GM19324 (cell line): Measurements from ENCODE around the gene DAPP1.
A peak's percentile ranks its signal among the peaks of the same experiment; 100 is the strongest.
"Not testable (repeated sequence)": the region's sequence is repeated elsewhere in the genome, so short reads cannot be mapped to it uniquely, and the experiment has no call there.

Source experiments
- ATAC-seq: cut with Tn5 transposase; IDR thresholded peaks from one replicate; pipeline ENCODE4 v1.9.1; 2021; ENCODE audit warnings: mild to moderate bottlenecking, moderate library complexity; ENCODE audit not compliant: unreplicated experiment, low FRiP score

DAPP1 gene

DNA sequence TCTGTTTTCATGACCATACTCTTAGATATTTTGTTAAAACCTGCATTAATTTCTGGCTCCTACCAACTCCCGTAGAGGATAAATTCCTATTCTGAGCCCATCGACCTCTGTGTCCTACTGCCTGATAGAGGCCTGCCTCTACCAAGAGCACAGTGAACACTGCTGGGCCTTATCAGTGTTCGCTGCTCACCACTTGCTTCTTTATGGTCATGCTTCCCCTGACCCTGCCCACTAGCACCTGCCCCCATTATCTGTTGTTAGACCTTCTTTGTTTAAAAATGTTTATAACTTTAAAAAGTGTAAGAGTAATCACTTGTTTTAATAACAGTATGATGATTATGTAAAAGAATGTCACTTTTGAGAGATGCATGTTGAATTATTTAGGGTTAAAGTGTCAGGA is 6.1 kb downstream of the DAPP1 start:
- no peak for ATAC-seq

DNA sequence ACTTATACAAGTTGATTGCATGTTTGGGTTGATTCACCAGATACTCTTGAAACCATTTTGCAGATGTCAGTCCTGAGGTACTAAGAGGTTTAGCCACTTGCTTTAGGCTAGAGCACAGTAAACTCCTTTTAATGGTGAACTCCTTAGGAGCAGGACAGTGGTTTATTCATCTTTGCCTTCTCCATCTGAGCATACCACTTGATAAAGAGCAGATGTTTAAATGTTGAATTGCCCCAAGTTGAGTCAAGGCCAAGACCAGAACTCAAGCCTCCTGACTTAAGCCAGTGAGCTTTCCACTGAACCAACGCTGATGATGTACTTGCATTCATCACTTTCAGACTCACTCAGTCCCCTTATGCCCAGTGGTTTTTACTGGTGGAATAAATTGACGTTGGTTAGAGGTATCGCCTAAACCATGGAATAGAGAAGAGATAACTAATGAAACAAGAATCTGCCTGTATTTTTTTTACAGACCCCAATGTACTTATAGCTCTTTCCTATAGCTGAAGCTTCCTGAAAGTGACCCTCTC is 7.5 kb downstream of the DAPP1 start:
- no peak for ATAC-seq

DNA sequence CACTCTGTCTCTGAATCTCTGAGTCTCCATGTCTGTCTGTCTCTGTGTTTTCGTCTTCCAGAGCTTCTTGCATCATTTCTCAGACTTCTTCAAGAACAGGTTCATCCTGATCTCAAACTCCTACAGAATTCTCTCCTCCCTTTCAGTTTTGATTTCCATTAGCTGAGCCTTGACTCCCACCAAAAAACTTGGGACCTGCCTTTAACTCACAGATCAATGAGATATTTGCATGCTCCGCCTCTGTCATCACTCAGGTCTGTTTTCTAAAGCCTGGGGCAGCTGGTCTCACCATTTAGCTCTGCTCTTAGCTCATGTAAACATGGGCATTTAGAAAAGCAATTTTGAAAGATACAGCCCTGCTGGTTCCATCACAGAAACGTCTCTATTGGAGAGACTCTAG is 8.6 kb downstream of the DAPP1 start:
- no peak for ATAC-seq

DNA sequence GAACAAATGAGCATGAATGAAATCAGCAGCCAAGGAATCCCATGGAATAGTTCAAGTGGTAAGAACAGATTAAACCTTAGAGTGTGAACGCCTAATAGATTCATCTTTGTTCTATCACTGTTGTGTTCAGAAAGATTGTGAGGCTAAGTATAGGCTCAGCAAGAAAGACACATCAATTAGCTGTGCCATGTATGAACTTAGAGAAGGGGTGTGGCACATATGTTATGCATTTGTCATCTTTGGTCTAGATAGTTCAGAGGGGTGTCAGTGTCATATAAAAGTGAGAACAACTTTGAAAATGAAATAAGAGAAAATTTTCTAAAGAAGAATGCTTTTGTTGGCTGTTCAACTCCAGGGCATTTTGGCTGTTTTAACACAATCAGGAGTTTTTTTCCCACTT is 9.4 kb downstream of the DAPP1 start:
- ATAC-seq, result no peak

DNA sequence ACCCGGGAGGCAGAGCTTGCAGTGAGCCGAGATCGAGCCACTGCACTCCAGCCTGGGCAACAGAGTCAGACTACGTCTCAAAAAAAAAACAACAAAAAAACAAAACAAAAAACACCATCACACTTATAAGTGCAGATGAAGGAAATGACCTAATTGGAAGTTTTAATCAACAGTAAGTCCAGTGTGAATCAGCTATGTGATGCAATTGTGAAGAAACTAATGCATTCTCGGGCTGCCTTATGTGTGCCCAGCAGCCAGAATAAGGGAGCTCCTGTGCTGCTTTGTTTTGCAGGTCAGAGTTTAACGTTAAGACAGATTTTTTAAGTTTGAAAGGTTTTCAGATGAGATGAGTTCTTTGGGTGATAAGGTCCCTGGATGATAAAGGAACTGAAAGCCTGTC is 10.8 kb downstream of the DAPP1 start:
- ATAC-seq, result no peak

DNA sequence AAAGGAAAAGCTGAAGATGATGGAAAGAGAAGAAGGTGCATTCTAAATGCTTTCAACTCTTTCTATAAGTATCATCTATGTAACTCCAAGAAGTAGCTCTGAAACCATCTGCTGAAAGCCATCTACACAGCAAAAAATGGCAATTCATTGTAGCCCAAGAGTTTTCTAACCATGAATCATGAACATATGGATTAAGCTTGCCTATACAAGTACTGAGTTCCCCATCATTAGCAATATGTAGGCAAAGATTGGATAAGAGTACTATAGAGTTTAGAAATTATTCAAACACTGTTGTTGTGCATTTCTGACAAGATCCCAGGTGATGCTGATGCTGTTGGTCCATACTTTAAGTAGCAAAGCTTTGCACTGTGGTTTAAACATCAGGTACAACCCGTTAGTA is 11.2 kb downstream of the DAPP1 start:
- ATAC-seq, result no peak

DNA sequence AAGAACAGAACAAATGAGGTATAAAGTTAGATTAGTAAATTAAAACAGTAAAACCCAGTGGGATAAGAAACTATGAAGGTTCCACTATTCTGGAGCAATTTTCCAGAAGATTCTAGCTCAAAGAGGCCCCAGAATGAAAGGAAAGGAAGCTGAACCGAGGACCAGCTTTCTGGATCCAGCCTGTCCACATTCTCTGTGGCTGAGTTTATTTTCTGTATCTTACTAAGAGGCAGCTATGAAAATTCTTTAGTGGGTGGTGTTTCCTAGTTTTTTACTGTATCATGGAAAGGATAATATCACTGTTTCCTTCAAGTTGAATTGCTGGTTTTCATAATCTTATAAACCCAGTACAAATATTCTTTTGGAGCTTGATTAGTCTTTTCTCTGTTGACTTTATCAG is 11.8 kb downstream of the DAPP1 start:
- ATAC-seq, result no peak

DNA sequence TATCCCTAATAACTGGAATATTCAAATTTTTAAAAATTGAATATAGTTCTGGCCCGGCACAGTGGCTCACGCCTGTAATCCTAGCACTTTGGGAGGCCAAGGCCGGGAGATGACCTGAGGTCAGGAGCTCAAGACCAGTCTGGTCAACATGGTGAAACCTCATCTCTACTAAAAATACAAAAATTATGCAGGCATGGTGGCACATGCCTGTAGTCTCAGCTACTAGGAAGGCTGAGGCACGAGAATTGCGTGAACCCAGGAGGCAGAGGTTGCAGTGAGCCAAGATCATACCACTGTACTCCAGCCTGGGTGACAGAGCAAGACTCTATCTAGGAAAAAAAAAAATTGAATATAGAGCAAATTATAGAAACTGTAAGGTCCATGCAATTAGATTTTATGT is 13.4 kb downstream of the DAPP1 start:
- not testable (repeated sequence) for ATAC-seq

DNA sequence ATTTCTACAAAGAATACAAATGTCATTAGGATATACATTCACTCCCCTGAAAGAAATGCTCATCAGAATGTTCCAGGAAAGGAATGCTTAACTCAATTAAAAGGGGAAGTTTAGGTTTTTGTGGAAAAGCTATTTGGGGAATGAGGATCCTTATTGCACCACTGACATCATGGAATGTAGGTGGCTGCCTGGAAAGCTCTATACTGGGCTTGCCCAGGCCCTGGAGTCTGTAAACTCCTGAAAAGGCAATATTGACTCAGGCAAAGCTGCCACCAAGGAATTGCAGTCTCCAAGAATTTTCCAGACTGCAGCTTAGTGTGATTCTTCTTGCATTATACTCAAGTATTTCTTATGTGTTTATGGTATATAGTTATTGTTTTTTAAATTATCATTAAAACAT is 15.7 kb downstream of the DAPP1 start:
- ATAC-seq, result no peak

DNA sequence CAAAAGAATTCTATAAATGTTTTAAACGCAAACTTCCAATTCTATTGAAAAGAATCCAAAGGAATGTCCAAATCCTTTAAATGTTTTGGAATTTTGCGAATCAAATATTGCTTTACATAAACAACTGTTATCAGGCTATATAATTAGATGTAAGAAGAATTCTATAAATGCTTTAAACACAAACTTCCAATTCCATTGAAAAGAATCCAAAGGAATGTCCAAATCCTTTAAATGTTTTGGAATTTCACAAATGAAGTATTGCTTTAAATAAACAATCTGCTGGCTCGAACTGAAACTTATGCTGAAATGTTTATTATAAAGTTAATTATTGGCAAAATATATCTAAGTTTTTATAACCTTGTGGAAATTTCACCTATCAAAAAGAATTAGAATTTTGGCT is 16.1 kb downstream of the DAPP1 start:
- ATAC-seq, result no peak

DNA sequence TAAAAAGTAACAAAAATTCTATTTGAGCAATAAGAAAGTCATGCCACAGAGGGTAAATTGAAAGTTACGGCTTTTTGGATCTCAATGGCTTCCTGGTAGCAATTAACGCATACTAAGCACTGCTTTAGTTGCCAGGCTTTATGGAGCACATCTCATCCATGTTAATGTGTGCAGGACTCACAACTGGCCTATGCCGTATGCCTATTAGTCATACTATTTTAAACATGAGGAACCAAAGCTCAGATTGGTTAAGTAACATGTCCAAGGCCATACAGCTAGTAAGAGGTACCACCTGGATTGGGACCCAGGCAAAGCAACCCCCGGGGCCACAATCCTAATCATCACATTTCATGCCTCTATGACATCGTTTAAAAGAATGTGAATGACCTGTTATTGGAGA is 17.1 kb downstream of the DAPP1 start:
- ATAC-seq, result no peak

DNA sequence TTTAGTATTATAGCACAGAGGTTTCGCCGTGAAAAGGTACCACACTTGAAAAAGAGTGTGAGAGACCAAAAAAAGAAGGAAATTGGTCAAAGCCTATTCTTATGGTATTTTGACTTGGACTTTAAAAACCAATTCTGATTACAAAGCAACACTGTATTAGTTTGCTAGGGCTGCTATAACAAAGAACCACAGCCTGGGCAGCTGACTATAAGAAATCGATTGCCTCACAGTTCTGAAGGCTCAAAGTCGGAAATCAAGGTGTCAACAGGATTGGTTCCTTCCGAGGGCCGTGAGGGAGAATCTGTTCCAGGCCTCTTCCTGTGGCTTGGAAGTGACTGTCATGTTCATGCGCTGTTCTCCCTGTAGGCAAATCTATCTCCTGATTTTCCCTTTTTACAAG is 17.9 kb downstream of the DAPP1 start:
- no peak for ATAC-seq

DNA sequence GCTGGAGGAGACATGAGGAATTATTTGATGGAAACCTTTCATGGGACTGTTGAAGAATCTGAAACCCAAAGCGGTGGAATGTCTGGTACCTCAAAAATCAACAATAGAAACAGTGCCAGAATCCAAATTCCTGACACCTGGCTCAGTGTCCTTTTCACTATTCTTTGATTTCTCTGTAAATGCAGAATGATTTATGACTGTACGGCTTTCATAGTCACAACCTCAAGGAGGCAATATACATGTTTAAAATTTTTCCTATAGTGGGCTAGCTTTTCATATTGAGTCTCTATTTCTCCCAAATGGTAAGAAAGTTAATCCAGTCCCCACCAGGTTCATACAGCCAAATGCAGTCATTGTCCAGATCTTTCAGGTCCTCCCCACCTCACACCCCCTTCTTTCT is 19.3 kb downstream of the DAPP1 start:
- no peak for ATAC-seq

DNA sequence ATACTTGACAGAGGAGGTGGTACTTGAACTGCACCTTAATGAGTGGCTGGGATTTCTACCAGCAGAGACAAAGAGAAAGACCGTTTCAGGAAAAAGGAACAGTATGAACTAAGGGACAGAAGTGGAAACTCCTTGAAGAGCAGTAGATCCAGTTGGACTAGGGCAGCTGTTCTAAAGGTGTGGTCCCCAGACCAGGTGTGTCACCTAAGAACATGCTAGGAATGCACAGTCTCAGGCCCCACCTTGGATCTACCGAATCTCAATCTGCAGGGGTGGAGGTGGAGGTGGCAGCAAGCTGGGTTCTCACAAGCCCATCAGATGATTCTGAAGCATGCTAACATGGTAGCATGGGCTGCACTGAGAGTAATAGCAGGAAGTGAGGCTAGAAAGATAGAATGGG is 22.3 kb downstream of the DAPP1 start:
- no peak for ATAC-seq

DNA sequence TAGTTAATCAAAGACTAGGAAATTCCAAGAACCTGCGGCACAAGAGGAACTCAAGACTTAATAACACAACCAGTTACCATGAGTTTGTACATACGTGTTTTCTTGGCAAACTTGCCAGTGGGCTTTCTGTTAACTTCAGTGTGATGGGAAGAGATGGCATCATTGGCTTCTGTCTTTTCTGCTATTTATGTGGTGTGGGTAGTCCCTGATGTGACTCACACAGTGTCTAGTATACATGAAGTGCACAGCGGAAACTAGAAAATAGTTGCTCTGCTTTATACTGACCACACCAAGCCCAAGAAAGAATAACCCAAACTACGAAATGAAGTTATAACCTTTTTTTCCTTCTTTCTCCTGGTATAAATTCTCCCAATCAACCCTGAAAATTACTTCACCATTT is 24.5 kb downstream of the DAPP1 start:
- no peak for ATAC-seq

DNA sequence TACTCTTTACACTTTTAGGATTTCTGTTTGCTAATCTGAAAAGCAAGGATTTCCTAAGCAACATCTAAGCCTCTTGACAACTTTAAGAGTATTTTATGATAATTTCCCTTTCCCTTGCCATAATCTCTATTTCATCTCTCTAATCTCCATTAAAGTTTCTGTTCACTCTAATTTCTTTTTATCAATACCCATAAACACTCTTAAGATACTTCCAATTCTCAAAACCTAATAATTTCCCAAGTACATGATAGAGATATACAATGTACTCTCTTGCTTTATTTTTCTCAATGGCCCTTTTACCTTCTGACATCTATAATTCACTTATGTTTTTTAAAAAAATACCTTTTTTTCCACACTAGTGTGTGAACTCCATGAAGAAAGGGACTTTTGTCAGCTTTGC is 26.8 kb downstream of the DAPP1 start:
- no peak for ATAC-seq

DNA sequence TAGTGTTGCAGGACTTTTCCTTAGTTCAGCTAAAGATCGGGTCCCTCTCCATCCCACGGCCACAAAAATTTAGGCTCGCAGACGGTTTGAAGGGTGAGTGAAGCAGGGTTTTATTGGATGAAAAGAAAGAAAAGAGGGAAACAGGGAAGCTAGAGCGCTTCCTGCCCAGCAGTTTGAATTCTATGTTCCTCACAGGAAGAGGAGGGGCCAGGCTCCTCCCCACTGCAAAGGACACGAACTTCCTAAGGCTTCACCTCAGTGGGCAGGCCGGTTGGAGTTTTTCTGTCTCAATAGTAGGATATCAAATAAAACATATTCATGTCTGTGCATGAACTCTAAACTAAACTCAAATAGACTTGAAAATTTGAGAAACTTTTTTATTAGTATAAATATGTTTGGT is 27.4 kb downstream of the DAPP1 start:
- no peak for ATAC-seq

DNA sequence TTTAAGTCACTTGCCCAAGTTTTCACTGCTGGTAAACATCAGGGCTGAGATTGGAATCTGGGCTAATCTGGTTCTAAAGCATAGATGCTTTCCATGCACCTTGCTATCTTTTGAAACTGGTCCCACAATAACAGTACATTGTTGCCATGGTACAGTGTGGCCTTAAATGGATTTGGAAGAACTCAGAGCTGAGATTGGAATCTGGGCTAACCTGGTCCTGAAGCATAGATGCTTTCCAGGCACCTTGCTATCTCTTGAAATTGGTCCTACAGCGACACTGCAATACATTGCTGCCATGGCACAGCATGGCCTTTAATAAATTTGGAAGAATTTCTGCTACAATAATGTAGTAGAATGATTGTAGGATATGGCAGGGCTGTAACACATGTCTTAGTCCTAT is 28.6 kb downstream of the DAPP1 start:
- no peak for ATAC-seq

DNA sequence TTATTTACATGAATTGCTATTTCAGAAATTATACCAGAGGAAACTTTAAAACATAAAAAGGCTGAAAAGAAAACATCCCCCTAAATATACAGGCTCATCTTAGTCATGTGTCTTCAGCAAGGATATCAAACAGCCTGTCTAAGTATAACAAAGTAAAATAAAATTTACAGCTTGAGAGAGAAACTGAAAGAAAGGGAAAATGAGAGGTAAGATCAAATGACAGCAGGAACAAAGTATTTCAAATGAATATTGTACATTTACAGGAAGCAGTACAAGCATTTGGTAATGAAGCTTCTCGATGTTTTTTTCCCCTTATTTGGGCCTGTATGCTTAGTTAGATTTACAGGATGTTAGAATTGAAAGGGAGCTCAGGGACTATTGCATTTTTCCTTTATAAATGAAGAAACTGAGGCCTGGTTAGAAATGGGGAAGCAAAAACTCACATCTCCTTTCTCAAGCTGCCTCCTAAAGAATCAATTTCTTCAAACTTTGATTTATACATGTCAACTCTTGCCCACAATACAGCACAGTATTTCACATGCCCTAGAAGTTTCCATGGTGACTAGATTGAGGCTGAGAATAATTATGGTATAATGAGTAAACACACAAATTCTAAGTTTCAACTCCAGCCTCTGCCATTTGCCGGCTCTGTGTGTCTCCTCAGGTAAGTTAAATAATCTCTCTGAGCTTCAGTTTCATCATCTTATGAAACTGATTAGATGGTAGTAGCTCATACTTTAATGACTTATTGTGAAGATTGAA is 29.3 kb downstream of the DAPP1 start:
- ATAC-seq, result no peak

DNA sequence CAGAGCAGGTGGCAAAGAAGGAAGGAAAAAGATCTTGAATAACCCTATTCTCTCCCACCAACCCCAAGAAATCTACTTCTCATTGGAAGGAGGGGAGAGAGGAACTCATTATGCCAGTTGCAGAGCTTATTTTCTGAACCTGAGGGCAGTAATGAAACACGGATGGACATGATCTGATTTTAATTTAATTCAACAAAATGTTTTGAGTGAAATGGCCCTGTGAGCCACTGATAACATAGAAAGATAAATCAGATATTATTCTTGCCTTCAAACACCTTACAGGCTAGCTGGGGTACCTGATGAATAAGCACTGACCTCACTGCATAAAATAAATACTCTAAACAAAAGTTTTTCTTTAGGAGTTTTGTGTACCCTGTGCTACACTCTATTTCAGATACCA is 30.3 kb downstream of the DAPP1 start:
- ATAC-seq, result no peak

DNA sequence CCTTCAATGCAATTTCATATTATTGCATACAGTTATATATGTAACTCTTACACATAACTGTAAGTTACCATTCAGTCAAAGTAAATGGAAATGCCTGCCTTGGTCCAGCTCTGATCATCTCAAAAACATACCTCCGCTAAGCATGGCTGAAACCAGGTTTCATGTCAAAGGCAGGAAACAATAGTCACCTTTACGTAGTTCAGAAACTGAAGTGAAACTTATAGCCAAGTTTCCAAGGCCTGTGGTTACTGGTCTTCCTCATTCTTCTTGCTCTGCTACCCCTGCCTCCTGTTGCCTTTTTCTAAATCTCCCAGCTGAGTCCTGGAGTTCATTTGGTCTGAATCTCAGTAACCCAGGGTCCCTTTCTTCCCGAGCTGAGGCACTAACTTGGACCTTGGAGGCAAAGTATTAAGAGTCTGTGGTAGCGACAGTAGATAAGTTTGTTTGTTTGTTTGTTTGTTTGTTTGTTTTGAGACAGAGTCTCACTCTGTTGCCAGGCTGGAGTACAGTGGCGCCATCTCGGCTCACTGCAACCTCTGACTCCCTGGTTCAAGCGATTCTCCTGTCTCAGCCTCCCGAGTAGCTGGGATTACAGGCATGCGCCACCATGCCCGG is 30.8 kb downstream of the DAPP1 start:
- ATAC-seq, result peak; percentile 70

DNA sequence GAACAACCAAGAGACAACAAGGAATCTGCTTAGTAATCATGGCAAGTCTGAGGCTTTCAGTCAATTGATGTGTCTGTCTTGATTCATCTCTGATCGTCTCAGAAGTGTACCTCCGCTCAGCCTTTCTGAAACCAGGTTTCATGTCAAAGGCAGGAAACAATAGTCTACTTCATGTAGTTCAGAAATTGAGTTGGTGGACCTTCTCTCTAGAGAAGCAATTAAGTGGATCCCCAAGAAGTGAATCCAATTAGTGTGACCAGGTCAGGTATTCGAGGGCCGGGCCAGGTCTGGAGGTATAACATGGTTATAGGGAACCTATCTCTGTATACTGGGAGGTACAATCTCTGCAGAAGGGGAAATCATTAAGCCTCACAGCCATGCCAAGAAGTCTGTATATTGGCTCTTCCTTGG is 32.0 kb downstream of the DAPP1 start:
- ATAC-seq, result peak; percentile 35
